LNCAP (cell line): ENCODE data around the gene FOXC2.

Source experiments
- CTCF ChIP-seq: fragments of 450-650 bp; IDR thresholded peaks from 2 replicates; pipeline ENCODE4 v1.5.1; 2017; ENCODE audit warnings: mild to moderate bottlenecking

Gene FOXC2

GRCh38 chr16:86593913-86594620 lies 27.4 kb downstream of the FOXC2 start:
- TF ChIP-seq CTCF, result no peak

GRCh38 chr16:86594721-86595120 lies 28.1 kb downstream of the FOXC2 start:
- TF ChIP-seq CTCF, result no peak

GRCh38 chr16:86595983-86596605 lies 29.5 kb downstream of the FOXC2 start:
- TF ChIP-seq CTCF, result no peak

GRCh38 chr16:86597126-86597879 lies 30.7 kb downstream of the FOXC2 start:
- no peak for TF ChIP-seq CTCF

GRCh38 chr16:86597880-86598606 lies 31.4 kb downstream of the FOXC2 start:
- no peak for TF ChIP-seq CTCF

GRCh38 chr16:86598607-86599565 lies 32.3 kb downstream of the FOXC2 start:
- TF ChIP-seq CTCF, result no peak
